Stimulated activated CD4-positive, alpha-beta T cell treated with anti-CD3 and anti-CD28 coated beads, Interleukin-4, amount 100 ng/mL, for 4 hours (primary cell): ENCODE measurements around the gene GNG8.

Experiments used
- DNase-seq, 2 experiments: peaks; one replicate each; pipeline ENCODE4 v3.0.0-alpha.2; 2020

The GNG8 gene

GRCh38 chr19:46601318-46602224, 34.4 kb downstream of the GNG8 start, which contains the start of gene CALM3:
CALM3 (plus strand) TSS chr19:46601330; CDS start chr19:46601435, 105 bp downstream.
- DNase-seq: no peak

DNA sequence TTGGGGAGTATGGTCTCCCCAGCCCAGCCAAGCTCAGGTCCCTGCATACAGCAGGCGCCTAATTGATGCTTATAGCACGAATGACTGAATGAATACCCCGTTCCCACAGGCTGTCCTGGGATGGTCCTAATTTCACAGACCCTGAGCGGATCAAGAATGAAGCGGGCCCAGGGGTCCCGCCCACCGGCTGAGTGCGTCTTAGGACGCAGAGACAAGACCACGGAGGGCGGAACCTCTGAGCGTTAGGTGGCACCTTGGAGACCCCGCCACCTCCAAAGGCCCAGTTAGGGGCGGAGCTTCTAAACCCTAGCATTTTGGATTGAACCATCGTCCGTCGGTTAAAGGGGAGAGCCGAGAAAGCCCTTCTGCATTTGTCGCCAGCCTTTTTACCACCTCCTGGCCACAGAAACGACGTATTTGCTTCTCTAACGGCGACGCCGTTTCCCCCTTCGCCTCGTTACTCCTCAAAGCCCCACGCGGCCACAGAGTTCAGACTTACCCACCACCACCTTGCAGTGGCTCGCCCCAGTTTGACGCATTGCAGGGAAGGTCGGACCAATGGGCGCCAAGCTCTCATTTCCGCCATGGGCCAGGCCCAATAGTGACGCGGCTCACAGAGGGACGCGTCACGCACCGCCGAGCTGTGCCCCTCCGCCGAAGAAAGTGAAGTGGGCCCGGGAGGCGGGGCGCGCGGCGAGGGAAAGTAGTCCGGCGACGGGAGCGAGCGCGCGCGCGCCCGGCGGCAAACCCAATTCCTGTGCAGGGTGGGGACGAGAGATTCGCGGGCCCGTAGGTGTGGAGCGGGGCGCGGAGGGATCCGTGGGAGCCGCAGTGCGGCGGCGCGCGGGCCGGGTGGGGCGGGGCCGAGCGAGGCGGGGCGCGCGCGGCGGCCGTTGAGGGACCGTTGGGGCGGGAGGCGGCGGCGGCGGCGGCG, 35.4 kb downstream of the GNG8 start:
- peak; percentile 95 to 97 for DNase-seq

- no peak for DNase-seq
Observed at GRCh38 chr19:46599716-46600373, 36.2 kb downstream of the GNG8 start.

DNA sequence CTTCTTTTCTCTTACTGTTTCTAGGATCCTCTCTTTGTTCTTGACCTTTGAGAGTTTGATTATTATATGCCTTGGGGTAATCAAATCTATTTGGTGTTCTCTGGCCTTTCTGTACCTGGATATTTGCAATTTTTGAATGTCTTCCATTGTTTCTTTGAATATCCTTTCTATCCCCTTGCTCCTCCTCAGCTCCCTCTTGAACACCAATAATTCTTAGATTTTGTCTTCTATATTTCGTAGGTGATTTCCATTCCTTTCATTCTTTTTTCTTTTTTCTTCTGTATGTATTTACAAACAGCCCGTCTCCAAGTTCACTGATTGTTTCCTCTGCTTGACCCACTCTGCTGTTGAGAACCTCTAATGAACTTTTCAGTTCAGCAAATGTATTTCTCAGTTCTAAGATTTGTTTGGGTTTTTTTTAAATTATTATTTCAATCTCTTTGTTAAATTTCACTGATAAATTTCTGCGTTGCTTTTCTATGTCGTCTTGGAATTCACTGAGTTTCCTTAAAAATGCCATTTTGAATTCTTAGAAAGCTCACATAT, 37.6 kb downstream of the GNG8 start:
- no peak for DNase-seq

GRCh38 chr19:46596008-46596407, 40.0 kb downstream of the GNG8 start:
- DNase-seq: no peak

- DNase-seq: no peak
Observed at GRCh38 chr19:46591870-46592269, 44.1 kb downstream of the GNG8 start.

- no peak for DNase-seq
Observed at GRCh38 chr19:46591254-46591653, 44.7 kb downstream of the GNG8 start.

- DNase-seq: no peak
Observed at GRCh38 chr19:46587861-46588260, 48.1 kb downstream of the GNG8 start.

DNA sequence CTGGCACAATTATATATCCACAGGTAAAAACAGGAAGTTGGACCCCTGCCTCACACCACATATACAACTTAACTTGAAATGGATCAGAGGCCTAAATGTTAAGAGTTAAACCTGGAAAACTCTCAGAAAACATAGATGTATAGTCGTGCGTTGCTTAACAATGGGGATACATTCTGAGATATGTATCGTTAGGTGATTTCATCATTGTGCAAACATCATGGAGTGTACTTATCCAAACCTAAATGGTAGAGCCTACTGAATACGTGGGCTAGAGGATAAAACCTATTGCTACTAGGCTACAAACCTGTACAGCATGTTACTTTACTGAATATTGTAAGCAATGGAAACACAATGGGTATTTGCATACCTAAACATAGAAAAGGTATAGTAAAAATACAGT, 49.7 kb downstream of the GNG8 start:
- DNase-seq: no peak

- no peak for DNase-seq
Observed at GRCh38 chr19:46585539-46585938, 50.5 kb downstream of the GNG8 start.
